H9 (cell line): Measurements from ENCODE around the gene PUM1. TPM values are rescaled to one million over a fixed set of nuclear protein-coding genes. Genes with fewer than 3 reads are reported as not detected.

ENCODE experiments used
- DNase-seq: peaks from one replicate; pipeline ENCODE4 v3.0.0-alpha.2; 2017
- H2AFZ ChIP-seq: one replicate; pipeline ENCODE4 v1.6.1; 2013; ENCODE audit warnings: mild to moderate bottlenecking, low read length, control low read depth, moderate library complexity
- H2AK5ac ChIP-seq: 2 replicates; pipeline ENCODE4 v1.6.1; 2013; ENCODE audit warnings: low read length, control low read depth, mixed read lengths; ENCODE audit not compliant: insufficient read length
- H2BK120ac ChIP-seq: one replicate; pipeline ENCODE4 v1.6.1; 2013; ENCODE audit warnings: low read depth, mild to moderate bottlenecking, low read length, control low read depth, inconsistent platforms; ENCODE audit not compliant: poor library complexity, severe bottlenecking
- H2BK12ac ChIP-seq: 2 replicates; pipeline ENCODE4 v1.6.1; 2013; ENCODE audit warnings: low read length, control low read depth, mixed read lengths, low read depth; ENCODE audit not compliant: insufficient read length
- H2BK15ac ChIP-seq: 2 replicates; pipeline ENCODE4 v1.6.1; 2013; ENCODE audit warnings: low read depth, low read length, control low read depth
- H2BK20ac ChIP-seq: one replicate; pipeline ENCODE4 v1.6.1; 2013; ENCODE audit warnings: low read depth, mild to moderate bottlenecking, low read length, control low read depth, inconsistent platforms; ENCODE audit not compliant: poor library complexity, severe bottlenecking
- H2BK5ac ChIP-seq: 2 replicates; pipeline ENCODE4 v1.6.1; 2013; ENCODE audit warnings: low read length, control low read depth, mixed read lengths; ENCODE audit not compliant: insufficient read length
- H3K14ac ChIP-seq: 2 replicates; pipeline ENCODE4 v1.6.1; 2013; ENCODE audit warnings: low read length, control low read depth; ENCODE audit not compliant: insufficient read depth
- H3K18ac ChIP-seq: 2 replicates; pipeline ENCODE4 v1.6.1; 2013; ENCODE audit warnings: low read depth, mild to moderate bottlenecking, mixed read lengths, low read length, control low read depth; ENCODE audit not compliant: insufficient read length
- H3K23ac ChIP-seq: 2 replicates; pipeline ENCODE4 v1.6.1; 2013; ENCODE audit warnings: low read length, control low read depth, mixed read lengths, low read depth; ENCODE audit not compliant: insufficient read length
- H3K23me2 ChIP-seq: 2 replicates; pipeline ENCODE4 v1.6.1; 2013; ENCODE audit warnings: low read depth, mild to moderate bottlenecking, mixed read lengths, low read length, control low read depth; ENCODE audit not compliant: insufficient read length, poor library complexity, severe bottlenecking
- H3K27ac ChIP-seq: 2 replicates; pipeline ENCODE4 v1.5.1; 2013; ENCODE audit warnings: low read length, control low read depth, mixed read lengths, low read depth; ENCODE audit not compliant: insufficient read length
- H3K27me3 ChIP-seq: 2 replicates; pipeline ENCODE4 v1.6.1; 2013; ENCODE audit warnings: low read length, control low read depth, inconsistent platforms; ENCODE audit not compliant: insufficient read depth
- H3K4ac ChIP-seq: 2 replicates; pipeline ENCODE4 v1.6.1; 2013; ENCODE audit warnings: low read depth, mild to moderate bottlenecking, control low read depth, inconsistent platforms, low read length, moderate library complexity
- H3K4me1 ChIP-seq: 2 replicates; pipeline ENCODE4 v1.6.1; 2013; ENCODE audit warnings: low read length, control low read depth, inconsistent platforms; ENCODE audit not compliant: insufficient read depth
- H3K4me2 ChIP-seq: 2 replicates; pipeline ENCODE4 v1.6.1; 2013; ENCODE audit warnings: low read length, control low read depth, mixed read lengths; ENCODE audit not compliant: insufficient read length, insufficient read depth
- H3K56ac ChIP-seq: 2 replicates; pipeline ENCODE4 v1.6.1; 2013; ENCODE audit warnings: low read depth, mild to moderate bottlenecking, mixed read lengths, low read length, control low read depth; ENCODE audit not compliant: insufficient read length
- H3K79me1 ChIP-seq: 2 replicates; pipeline ENCODE4 v1.6.1; 2013; ENCODE audit warnings: low read depth, mild to moderate bottlenecking, moderate library complexity, low read length, control low read depth, inconsistent platforms; ENCODE audit not compliant: insufficient read depth, poor library complexity, severe bottlenecking
- H3K79me2 ChIP-seq: 2 replicates; pipeline ENCODE4 v1.6.1; 2013; ENCODE audit warnings: low read length, control low read depth, inconsistent platforms; ENCODE audit not compliant: insufficient read depth
- H3K9ac ChIP-seq: 2 replicates; pipeline ENCODE4 v1.6.1; 2013; ENCODE audit warnings: low read length, control low read depth, mixed read lengths; ENCODE audit not compliant: insufficient read length; ENCODE audit errors: extremely low read depth
- H3K9me3 ChIP-seq: one replicate; pipeline ENCODE4 v1.6.1; 2013; ENCODE audit warnings: low read depth, low read length, inconsistent platforms; ENCODE audit not compliant: control insufficient read depth
- H3T11ph ChIP-seq: one replicate; pipeline ENCODE4 v1.6.1; 2013; ENCODE audit warnings: mild to moderate bottlenecking, low read length, control low read depth, inconsistent platforms
- H4K20me1 ChIP-seq: one replicate; pipeline ENCODE4 v1.6.1; 2013; ENCODE audit not compliant: control insufficient read depth, insufficient read length, insufficient read depth
- H4K5ac ChIP-seq: 2 replicates; pipeline ENCODE4 v1.6.1; 2013; ENCODE audit warnings: low read depth, mild to moderate bottlenecking, mixed read lengths, low read length, control low read depth; ENCODE audit not compliant: insufficient read length
- H4K8ac ChIP-seq: replicated peaks from 2 replicates; pipeline ENCODE4 v1.6.1; 2013; ENCODE audit warnings: low read length, control low read depth, mixed read lengths, low read depth; ENCODE audit not compliant: insufficient read length
- H4K91ac ChIP-seq: 2 replicates; pipeline ENCODE4 v1.6.1; 2013; ENCODE audit warnings: low read depth, mild to moderate bottlenecking, moderate library complexity, mixed read lengths, low read length, control low read depth; ENCODE audit not compliant: insufficient read length
- H3K27ac Mint-ChIP-seq, 3 experiments: 2 replicates in 2 of 3; 3 replicates in 1 of 3; pipeline ENCODE4 v1.8.0; 2020 to 2021; ENCODE audit warnings: mixed read lengths in 3 of 3, mild to moderate bottlenecking in 1 of 3, moderate library complexity in 1 of 3
- H3K27me3 Mint-ChIP-seq: 2 replicates; pipeline ENCODE4 v1.8.0; 2021; ENCODE audit warnings: low read depth, mild to moderate bottlenecking, moderate library complexity, mixed read lengths
- H3K36me3 Mint-ChIP-seq, 3 experiments: 2 replicates in 2 of 3; 3 replicates in 1 of 3; pipeline ENCODE4 v1.8.0; 2020 to 2021; ENCODE audit warnings: low read depth in 3 of 3, mixed read lengths in 3 of 3; ENCODE audit not compliant: insufficient read depth in 1 of 3
- H3K4me1 Mint-ChIP-seq, 2 experiments: 2 replicates each; pipeline ENCODE4 v1.8.0; 2020; ENCODE audit warnings: mixed read lengths in 2 of 2
- H3K4me3 Mint-ChIP-seq, 2 experiments: 2 replicates in 1 of 2; 3 replicates in 1 of 2; pipeline ENCODE4 v1.8.0; 2020 to 2021; ENCODE audit warnings: mild to moderate bottlenecking in 2 of 2, mixed read lengths in 2 of 2, moderate library complexity in 1 of 2
- H3K9me3 Mint-ChIP-seq, 2 experiments: 2 replicates in 1 of 2; 3 replicates in 1 of 2; pipeline ENCODE4 v1.8.0; 2020; ENCODE audit warnings: mild to moderate bottlenecking in 2 of 2, mixed read lengths in 2 of 2, moderate library complexity in 1 of 2
- WGBS: extraction: QIAGEN DNeasy Blood & Tissue Kit; methylation state at CpG from one replicate; pipeline ENCODE4 v1.1.7; 2013; ENCODE audit warnings: missing lambda C conversion rate, low lambda C conversion rate, mixed read lengths; ENCODE audit not compliant: insufficient read length; ENCODE audit errors: extremely low coverage; 5-methylcytosine and 5-hydroxymethylcytosine counted together
- total RNA-seq: library from RNA; stranded (reverse); gene quantifications from 2 replicates; pipeline ENCODE4 v1.2.1, GENCODE V29; 2021
- TF ChIP-seq, protein P1 (sequence below): fragments of 200-600 bp; sonication (generic); conservative IDR thresholded peaks from 3 replicates; pipeline ENCODE4 v1.8.0; 2021; ENCODE audit warnings: antibody characterized with exemption, mild to moderate bottlenecking

Gene PUM1
- total RNA-seq, 1 experiment from 2014 or later = 164 TPM

DNA sequence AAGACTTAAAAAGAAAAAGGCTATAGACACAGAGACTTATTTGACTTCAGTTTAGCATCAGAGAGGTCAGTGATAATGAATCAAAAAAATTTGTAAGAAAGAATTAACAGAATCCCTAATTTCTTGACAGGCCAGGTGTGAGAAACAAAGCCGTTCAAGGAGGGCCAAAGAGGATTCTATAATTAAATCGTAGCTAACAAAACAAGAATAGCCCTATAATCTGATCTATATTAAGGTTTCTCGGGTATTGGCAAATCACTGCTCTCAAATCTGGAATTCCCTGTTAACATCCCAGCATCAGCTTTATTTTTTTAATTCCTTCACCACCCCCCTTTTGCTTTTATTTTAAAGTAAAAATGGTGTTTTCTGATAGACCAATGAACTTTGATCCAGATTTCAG lies 60.3 kb downstream of the PUM1 start:
- Histone ChIP-seq H2BK120ac (no peak overlapping the region), H2BK12ac (no peak overlapping the region), H3K18ac (no peak overlapping the region), H3K4me2 (no peak overlapping the region), H3K79me2 (peaks cover 14% of the 10 kb centered on the region; the same call in 1 of the 2 replicates), H3K4ac (no peak overlapping the region), H2AFZ (no peak overlapping the region), H3K23me2 (no peaks in the 10 kb centered on the region), H4K8ac (no peak overlapping the region), H3K9me3 (no peaks in the 10 kb centered on the region), H2BK20ac (no peak overlapping the region), H4K91ac (no peak overlapping the region), H3K4me1 (no peaks in the 10 kb centered on the region; the same call in 1 of the 2 replicates), H3K9ac (no peak overlapping the region), H4K5ac (no peak overlapping the region), H4K20me1 (no peaks in the 10 kb centered on the region), H3K27me3 (no peaks in the 10 kb centered on the region), H2AK5ac (no peak overlapping the region), H3K27ac (no peak overlapping the region), H3K79me1 (peaks cover 2% of the 10 kb centered on the region), H3K23ac (no peak overlapping the region), H3K56ac (no peak overlapping the region), H2BK15ac (no peak overlapping the region), H2BK5ac (no peak overlapping the region), H3T11ph (no peak overlapping the region), H3K14ac (no peak overlapping the region)
- H3K4me3 Mint-ChIP-seq = no peak overlapping the region
- peak overlapping the region in 1 of 3 experiments; percentile 61; a peak in 2 of 7 replicates for H3K27ac Mint-ChIP-seq
- no CpG with 5 or more reads among the region's 3 CpGs for WGBS
- no peak for DNase-seq
- H3K27me3 Mint-ChIP-seq = no peaks in the 10 kb centered on the region
- TF ChIP-seq, protein P1, sequence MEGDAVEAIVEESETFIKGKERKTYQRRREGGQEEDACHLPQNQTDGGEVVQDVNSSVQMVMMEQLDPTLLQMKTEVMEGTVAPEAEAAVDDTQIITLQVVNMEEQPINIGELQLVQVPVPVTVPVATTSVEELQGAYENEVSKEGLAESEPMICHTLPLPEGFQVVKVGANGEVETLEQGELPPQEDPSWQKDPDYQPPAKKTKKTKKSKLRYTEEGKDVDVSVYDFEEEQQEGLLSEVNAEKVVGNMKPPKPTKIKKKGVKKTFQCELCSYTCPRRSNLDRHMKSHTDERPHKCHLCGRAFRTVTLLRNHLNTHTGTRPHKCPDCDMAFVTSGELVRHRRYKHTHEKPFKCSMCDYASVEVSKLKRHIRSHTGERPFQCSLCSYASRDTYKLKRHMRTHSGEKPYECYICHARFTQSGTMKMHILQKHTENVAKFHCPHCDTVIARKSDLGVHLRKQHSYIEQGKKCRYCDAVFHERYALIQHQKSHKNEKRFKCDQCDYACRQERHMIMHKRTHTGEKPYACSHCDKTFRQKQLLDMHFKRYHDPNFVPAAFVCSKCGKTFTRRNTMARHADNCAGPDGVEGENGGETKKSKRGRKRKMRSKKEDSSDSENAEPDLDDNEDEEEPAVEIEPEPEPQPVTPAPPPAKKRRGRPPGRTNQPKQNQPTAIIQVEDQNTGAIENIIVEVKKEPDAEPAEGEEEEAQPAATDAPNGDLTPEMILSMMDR = no peak
- no peaks in the 10 kb centered on the region for H3K9me3 Mint-ChIP-seq
- peaks cover 12 to 41% (median 36%) of the 10 kb centered on the region in 3 experiments; a peak in 6 of 7 replicates for H3K36me3 Mint-ChIP-seq
- H3K4me1 Mint-ChIP-seq = peaks cover 19 to 21% of the 10 kb centered on the region in 2 experiments
